K562 (cell line): ENCODE data around the gene ABI3BP. TPM values are rescaled to one million over a fixed set of nuclear protein-coding genes. Genes with fewer than 3 reads are reported as not detected.

Source experiments
- ATAC-seq: fragments of 200-7000 bp; cut with Tn5 transposase; 3 replicates; pipeline ENCODE4 v1.9.1; 2020; ENCODE audit warnings: moderate library complexity
- BruUV-seq: library from RNA; stranded (reverse); fragments of 400-500 nt; replicated peaks from 2 replicates; lab custom pipeline; 2021; lab: Mats Ljungman, UMichigan
- CTCF ChIA-PET: fragments of 300-600 bp; formaldehyde crosslinking; extraction: SDS; loops from one replicate; lab custom pipeline; 2021; ENCODE audit warnings: low intra/inter-chr PET ratio; lab: Yijun Ruan, JAX
- POLR2A ChIA-PET: fragments of 300-600, 350-650 bp; sonication (Branson Sonifier 250); formaldehyde crosslinking; extraction: SDS; loops from one replicate; lab custom pipeline; 2021; ENCODE audit warnings: antibody characterized with exemption, inconsistent platforms; lab: Yijun Ruan, JAX
- DNase-seq, 4 experiments: peaks; one replicate each; pipeline versions ENCODE4 v3.0.0 to v3.0.0-alpha.2; 2011 to 2018; ENCODE audit warnings: low spot score in 3 of 4, mixed read lengths in 3 of 4; ENCODE audit errors: extremely low read depth in 1 of 4
- FAIRE-seq: peaks from 2 replicates; lab custom pipeline; 2011; peaks lifted over from hg19 to GRCh38; lab: Jason Lieb, UNC
- H2AFZ ChIP-seq: 2 replicates; pipeline ENCODE4 v1.6.0; 2011; ENCODE audit warnings: low read depth, low read length, control low read depth, inconsistent platforms
- H3K27ac ChIP-seq: fragments of 200-600 bp; 3 replicates; pipeline ENCODE4 v1.8.0; 2011; ENCODE audit warnings: low read depth, mild to moderate bottlenecking, control low read depth, inconsistent platforms, low read length, moderate library complexity, mixed read lengths; ENCODE audit errors: extremely low read depth
- H3K27me3 ChIP-seq, 2 experiments: fragments of 300-600 bp in 1 of 2; 2 replicates in 1 of 2; 3 replicates in 1 of 2; pipeline versions ENCODE4 v1.6.0 to v1.8.0; 2011; ENCODE audit warnings: inconsistent platforms in 2 of 2, low read length in 2 of 2, mild to moderate bottlenecking in 1 of 2, mixed read lengths in 1 of 2, moderate library complexity in 1 of 2; ENCODE audit not compliant: control insufficient read depth in 2 of 2, insufficient read depth in 2 of 2
- H3K36me3 ChIP-seq: fragments of 300-600 bp; 3 replicates; pipeline ENCODE4 v1.8.0; 2011; ENCODE audit warnings: mild to moderate bottlenecking, low read length, inconsistent platforms; ENCODE audit not compliant: control insufficient read depth, insufficient read depth
- H3K4me1 ChIP-seq, 2 experiments: fragments of 200-600 bp in 1 of 2; replicated peaks in 1 of 2; 2 replicates in 1 of 2; 3 replicates in 1 of 2; pipeline versions ENCODE4 v1.5.1 to v1.8.0; 2011; ENCODE audit warnings: inconsistent platforms in 2 of 2, low read length in 2 of 2, mild to moderate bottlenecking in 1 of 2, mixed read lengths in 1 of 2, moderate library complexity in 1 of 2; ENCODE audit not compliant: control insufficient read depth in 2 of 2, insufficient read depth in 2 of 2
- H3K4me2 ChIP-seq: 2 replicates; pipeline ENCODE4 v1.6.1; 2011; ENCODE audit warnings: low read length, control low read depth, inconsistent platforms, mixed read lengths; ENCODE audit not compliant: insufficient read depth
- H3K4me3 ChIP-seq: fragments of 200-600 bp; sonication (generic), shearing (Covaris generic); 2 replicates; pipeline ENCODE4 v1.5.1; 2016; ENCODE audit warnings: control low read depth, inconsistent platforms
- H3K79me2 ChIP-seq: fragments of 200-600 bp; 3 replicates; pipeline ENCODE4 v1.8.0; 2011; ENCODE audit warnings: low read length, inconsistent platforms; ENCODE audit not compliant: control insufficient read depth, insufficient read depth
- H3K9ac ChIP-seq, 2 experiments: 2 replicates each; pipeline versions ENCODE4 v1.6.0 to v1.6.1; 2011; ENCODE audit warnings: low read depth in 2 of 2, low read length in 2 of 2, control low read depth in 1 of 2, inconsistent platforms in 1 of 2, mild to moderate bottlenecking in 1 of 2, mixed read lengths in 1 of 2; ENCODE audit not compliant: insufficient read depth in 1 of 2
- H3K9me1 ChIP-seq: one replicate; pipeline ENCODE4 v1.6.0; 2011; ENCODE audit warnings: inconsistent platforms, mild to moderate bottlenecking, low read length, moderate library complexity; ENCODE audit not compliant: control insufficient read depth, insufficient read depth
- H3K9me3 ChIP-seq: replicated peaks from 2 replicates; pipeline ENCODE4 v1.5.1; 2011; ENCODE audit warnings: low read depth, low read length, inconsistent platforms; ENCODE audit not compliant: control insufficient read depth, insufficient read depth
- H4K20me1 ChIP-seq: replicated peaks from 2 replicates; pipeline ENCODE4 v1.6.1; 2011; ENCODE audit warnings: low read length, inconsistent platforms, mixed read lengths; ENCODE audit not compliant: control insufficient read depth, insufficient read depth
- ATF1 ChIP-seq, 2 experiments: fragments of 450-650 bp in 1 of 2; IDR thresholded peaks; 2 replicates each; pipeline ENCODE4 v1.6.1; 2016; ENCODE audit warnings: missing compliant biosample characterization in 1 of 2, missing genetic modification characterization in 1 of 2
- E4F1 ChIP-seq: fragments of 250-450 bp; sonication (Bioruptor Pico); IDR thresholded peaks from 2 replicates; pipeline ENCODE4 v1.5.0; 2021; ENCODE audit warnings: mild to moderate bottlenecking, borderline replicate concordance
- FOXA1 ChIP-seq: fragments of 450-650 bp; IDR thresholded peaks from 2 replicates; pipeline ENCODE4 v1.6.1; 2016; ENCODE audit warnings: mild to moderate bottlenecking, borderline replicate concordance
- HLTF ChIP-seq: fragments of 450-650 bp; IDR thresholded peaks from 2 replicates; pipeline ENCODE4 v1.6.1; 2016
- MLLT1 ChIP-seq, 2 experiments: fragments of 450-650 bp; IDR thresholded peaks; 2 replicates each; pipeline ENCODE4 v1.6.1; 2016
- NEUROD1 ChIP-seq: fragments of 150-350 bp; IDR thresholded peaks from 2 replicates; pipeline ENCODE4 v1.6.1; 2014; ENCODE audit warnings: borderline replicate concordance, low read length, low read depth; ENCODE audit not compliant: partially characterized antibody
- THRA ChIP-seq: fragments of 450-650 bp; IDR thresholded peaks from 2 replicates; pipeline ENCODE4 v1.6.1; 2017; ENCODE audit warnings: mild to moderate bottlenecking, moderate library complexity
- WGBS: fragments of 100-300 bp; shearing (Covaris generic); methylation state at CpG from one replicate; pipeline ENCODE4 v1.1.6; 2016; ENCODE audit warnings: low coverage, mixed read lengths; ENCODE audit not compliant: insufficient coverage; ENCODE audit errors: missing lambda C conversion rate; 5-methylcytosine and 5-hydroxymethylcytosine counted together
- in situ Hi-C: fragments of 300-500 bp; cut with MboI; formaldehyde crosslinking; loops from 4 replicates; pipeline ENCODE4 v1.15.0; 2018; ENCODE audit warnings: inconsistent platforms, mixed read lengths
- intact Hi-C: fragments of 100-400 bp; cut with micrococcal nuclease; formaldehyde crosslinking; loops from 2 replicates; pipeline ENCODE4 v1.14.2; 2022
- polyA plus RNA-seq, 8 experiments: library from polyadenylated mRNA; depleted of rRNA in 4 of 8; stranded (reverse) in 5 of 8; unstranded in 3 of 8; fragments of >200 nt; fragmentation: Nextera tagmentation in 2 of 8; fragmentation: Illumina TruSeq in 1 of 8; extraction: Ambion mirVana in 2 of 8; extraction: Trizol in 1 of 8; gene quantifications; 2 replicates each; pipeline versions ENCODE4 v1.2.1 to v1.2.3, GENCODE V29; 2011 to 2014; ENCODE audit warnings: inconsistent platforms in 1 of 8, missing spikeins in 1 of 8
- total RNA-seq, 7 experiments: library from RNA; depleted of rRNA in 6 of 7; stranded (reverse); fragments of >200 nt in 6 of 7; fragmentation: Illumina TruSeq in 2 of 7; extraction: Trizol in 2 of 7; gene quantifications; 2 replicates each; pipeline versions ENCODE4 v1.2.1 to v1.2.3, GENCODE V29; 2011 to 2021; ENCODE audit warnings: low replicate concordance in 1 of 7
- TF ChIP-seq, protein P1 (sequence below): fragments of 450-650 bp; formaldehyde crosslinking; IDR thresholded peaks from 2 replicates; pipeline ENCODE4 v1.4.0; 2020; ENCODE audit warnings: mild to moderate bottlenecking, mixed read lengths
- TF ChIP-seq, protein P2 (sequence below): fragments of 450-650 bp; conservative IDR thresholded peaks from 2 replicates; pipeline ENCODE4 v1.6.1; 2016; ENCODE audit warnings: missing genetic modification characterization, low read depth, mild to moderate bottlenecking, missing compliant biosample characterization, moderate library complexity
- TF ChIP-seq, protein P3 (sequence below): sonication (generic); formaldehyde crosslinking; IDR thresholded peaks from 2 replicates; pipeline ENCODE4 v1.8.0; 2022; ENCODE audit warnings: mild to moderate bottlenecking, missing genetic modification reagents

The ABI3BP gene
- total and polyA plus RNA-seq, 9 of the 15 experiments (the other 6 are each of a cell fraction or from before 2014, with no cell fraction given) = 0.01 to 0.24 (median 0.06) TPM; not detected in 5

GRCh38 chr3:100971798-100972197, 21.4 kb downstream of the ABI3BP start (continued):
- TF ChIP-seq, protein P1, sequence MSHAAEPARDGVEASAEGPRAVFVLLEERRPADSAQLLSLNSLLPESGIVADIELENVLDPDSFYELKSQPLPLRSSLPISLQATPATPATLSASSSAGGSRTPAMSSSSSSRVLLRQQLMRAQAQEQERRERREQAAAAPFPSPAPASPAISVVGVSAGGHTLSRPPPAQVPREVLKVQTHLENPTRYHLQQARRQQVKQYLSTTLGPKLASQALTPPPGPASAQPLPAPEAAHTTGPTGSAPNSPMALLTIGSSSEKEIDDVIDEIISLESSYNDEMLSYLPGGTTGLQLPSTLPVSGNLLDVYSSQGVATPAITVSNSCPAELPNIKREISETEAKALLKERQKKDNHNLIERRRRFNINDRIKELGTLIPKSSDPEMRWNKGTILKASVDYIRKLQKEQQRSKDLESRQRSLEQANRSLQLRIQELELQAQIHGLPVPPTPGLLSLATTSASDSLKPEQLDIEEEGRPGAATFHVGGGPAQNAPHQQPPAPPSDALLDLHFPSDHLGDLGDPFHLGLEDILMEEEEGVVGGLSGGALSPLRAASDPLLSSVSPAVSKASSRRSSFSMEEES (CRISPR knock-in tag) = no peak
- TF ChIP-seq, protein P2, sequence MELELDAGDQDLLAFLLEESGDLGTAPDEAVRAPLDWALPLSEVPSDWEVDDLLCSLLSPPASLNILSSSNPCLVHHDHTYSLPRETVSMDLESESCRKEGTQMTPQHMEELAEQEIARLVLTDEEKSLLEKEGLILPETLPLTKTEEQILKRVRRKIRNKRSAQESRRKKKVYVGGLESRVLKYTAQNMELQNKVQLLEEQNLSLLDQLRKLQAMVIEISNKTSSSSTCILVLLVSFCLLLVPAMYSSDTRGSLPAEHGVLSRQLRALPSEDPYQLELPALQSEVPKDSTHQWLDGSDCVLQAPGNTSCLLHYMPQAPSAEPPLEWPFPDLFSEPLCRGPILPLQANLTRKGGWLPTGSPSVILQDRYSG (tag) = no peak

DNA sequence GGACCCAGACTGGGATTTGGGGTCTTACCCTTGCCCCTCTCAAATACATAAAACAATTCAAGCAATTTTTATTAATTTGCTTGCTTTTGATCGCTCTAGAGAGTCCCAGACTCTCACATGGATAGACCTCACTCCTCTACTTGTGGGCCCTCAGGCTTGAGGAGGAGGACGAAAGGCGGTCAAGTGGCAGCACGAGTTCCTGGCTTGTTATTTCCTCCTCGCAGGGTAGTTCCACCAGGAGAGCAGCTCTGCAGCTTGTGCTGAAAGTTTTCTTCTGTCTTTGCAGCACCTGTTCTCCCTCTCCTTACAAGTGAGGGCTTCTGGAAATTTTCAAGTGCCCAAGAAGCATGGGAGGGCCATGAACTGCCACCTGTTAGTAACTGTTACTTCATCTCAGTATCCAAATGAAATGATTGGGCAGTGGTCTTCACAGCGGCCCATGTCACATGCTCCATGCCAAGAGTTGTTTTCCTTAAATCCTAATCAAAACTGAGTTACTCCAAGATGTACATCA, 22.7 kb downstream of the ABI3BP start:
- Histone ChIP-seq H3K27me3 (no peaks in the 10 kb centered on the region), H3K4me2 (no peak overlapping the region), H3K9ac (no peak overlapping the region), H3K9me1 (no peaks in the 10 kb centered on the region), H3K79me2 (no peaks in the 10 kb centered on the region), H2AFZ (no peak overlapping the region), H3K9me3 (no peaks in the 10 kb centered on the region), H3K4me3 (no peak overlapping the region), H3K36me3 (no peaks in the 10 kb centered on the region), H3K4me1 (no peaks in the 10 kb centered on the region), H4K20me1 (no peaks in the 10 kb centered on the region), H3K27ac (no peak overlapping the region)
- WGBS = 0% methylated on average over 5 of the region's 6 CpGs
- BruUV-seq = no TSS peak
- in situ Hi-C loops (no loop called here), intact Hi-C loops (no loop called here)
- ChIA-PET CTCF (no interaction called here), POLR2A (interaction anchor here (0.6 kb wide), 1 partner anchor 1219 kb away, joined by 3 read pairs; no protein-coding TSS in a partner anchor)
- FAIRE-seq = no peak
- ATAC-seq = no peak
- DNase-seq = no peak
- TF ChIP-seq E4F1 (CRISPR knock-in tag) (no peak), NEUROD1 (no peak), THRA (no peak), FOXA1 (no peak), ATF1 (CRISPR knock-in tag; IDR thresholded peaks at IDR 0.05) (no peak), ATF1 (tag; IDR thresholded peaks at IDR 0.05) (no peak), MLLT1 (IDR thresholded peaks at IDR 0.05) (no peak), HLTF (no peak)
- TF ChIP-seq, protein P3, sequence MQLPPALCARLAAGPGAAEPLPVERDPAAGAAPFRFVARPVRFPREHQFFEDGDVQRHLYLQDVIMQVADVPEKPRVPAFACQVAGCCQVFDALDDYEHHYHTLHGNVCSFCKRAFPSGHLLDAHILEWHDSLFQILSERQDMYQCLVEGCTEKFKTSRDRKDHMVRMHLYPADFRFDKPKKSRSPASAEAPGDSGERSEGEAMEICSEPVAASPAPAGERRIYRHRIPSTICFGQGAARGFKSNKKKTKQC (CRISPR knock-in tag) = no peak
